WTC11 (cell line): ENCODE measurements around the gene CA5B. TPM values are rescaled to one million over a fixed set of nuclear protein-coding genes. Genes with fewer than 3 reads are reported as not detected.

Experiments used
- ATAC-seq: fragments of 200-7000 bp; cut with Tn5 transposase; 2 replicates; pipeline ENCODE4 v1.10.0; 2021; ENCODE audit warnings: mild to moderate bottlenecking, moderate library complexity
- CTCF ChIA-PET: fragments of 300-600 bp; sonication (Branson Sonifier 250); formaldehyde crosslinking; loops from one replicate; lab custom pipeline; 2021; ENCODE audit warnings: antibody characterized with exemption; lab: Charles Lee
- POLR2A ChIA-PET: fragments of 350-600 bp; sonication (Branson Sonifier 250); formaldehyde crosslinking; loops from one replicate; lab custom pipeline; 2021; ENCODE audit warnings: antibody characterized with exemption; lab: Charles Lee
- DNase-seq: peaks from one replicate; pipeline ENCODE4 v3.0.0; 2021; ENCODE audit warnings: low spot score
- H3K27ac Mint-ChIP-seq: 2 replicates; pipeline ENCODE4 v1.8.0; 2021; ENCODE audit warnings: mixed read lengths
- H3K27me3 Mint-ChIP-seq: 2 replicates; pipeline ENCODE4 v1.8.0; 2021; ENCODE audit warnings: low read depth, mild to moderate bottlenecking, moderate library complexity, mixed read lengths
- H3K36me3 Mint-ChIP-seq: 2 replicates; pipeline ENCODE4 v1.8.0; 2021; ENCODE audit warnings: mixed read lengths
- H3K4me1 Mint-ChIP-seq: 2 replicates; pipeline ENCODE4 v1.8.0; 2022; ENCODE audit warnings: mixed read lengths
- H3K4me3 Mint-ChIP-seq: 2 replicates; pipeline ENCODE4 v1.8.0; 2021; ENCODE audit warnings: mild to moderate bottlenecking, moderate library complexity, mixed read lengths
- H3K9me3 Mint-ChIP-seq: 2 replicates; pipeline ENCODE4 v1.8.0; 2021; ENCODE audit warnings: mixed read lengths
- ATF1 ChIP-seq: sonication (generic); formaldehyde crosslinking; IDR thresholded peaks from 2 replicates; pipeline ENCODE4 v1.8.1; 2023; ENCODE audit warnings: mild to moderate bottlenecking, moderate library complexity, missing genetic modification reagents
- ATF6 ChIP-seq: sonication (generic); formaldehyde crosslinking; IDR thresholded peaks from 2 replicates; pipeline ENCODE4 v1.8.1; 2023; ENCODE audit warnings: mild to moderate bottlenecking, missing genetic modification reagents
- ERG ChIP-seq: fragments of 250-450 bp; sonication (Bioruptor Pico); IDR thresholded peaks from 2 replicates; pipeline ENCODE4 v1.8.0; 2021; ENCODE audit warnings: mild to moderate bottlenecking
- ETV6 ChIP-seq: sonication (generic); formaldehyde crosslinking; IDR thresholded peaks from 2 replicates; pipeline ENCODE4 v1.8.1; 2022; ENCODE audit warnings: mild to moderate bottlenecking, missing genetic modification reagents
- FOXP1 ChIP-seq: sonication (generic); formaldehyde crosslinking; IDR thresholded peaks from 2 replicates; pipeline ENCODE4 v1.8.0; 2022; ENCODE audit warnings: missing genetic modification reagents, mild to moderate bottlenecking, moderate library complexity, borderline replicate concordance
- GRHL2 ChIP-seq: fragments of 250-450 bp; sonication (Bioruptor Pico); IDR thresholded peaks from 2 replicates; pipeline ENCODE4 v1.8.0; 2022; ENCODE audit warnings: mild to moderate bottlenecking, moderate library complexity; ENCODE audit not compliant: insufficient replicate concordance, severe bottlenecking
- JUN ChIP-seq: sonication (generic); formaldehyde crosslinking; IDR thresholded peaks from 2 replicates; pipeline ENCODE4 v1.8.0; 2023; ENCODE audit warnings: mild to moderate bottlenecking, missing genetic modification reagents
- MXD4 ChIP-seq: fragments of 250-450 bp; sonication (Bioruptor Pico); IDR thresholded peaks from 2 replicates; pipeline ENCODE4 v1.8.0; 2021; ENCODE audit warnings: mild to moderate bottlenecking, moderate library complexity, borderline replicate concordance
- MYBL2 ChIP-seq: sonication (generic); formaldehyde crosslinking; IDR thresholded peaks from 2 replicates; pipeline ENCODE4 v1.8.1; 2023; ENCODE audit warnings: mild to moderate bottlenecking, moderate library complexity, missing genetic modification reagents
- NFE2L1 ChIP-seq: sonication (generic); formaldehyde crosslinking; IDR thresholded peaks from 2 replicates; pipeline ENCODE4 v1.8.1; 2023; ENCODE audit warnings: missing genetic modification reagents
- NR1H2 ChIP-seq: sonication (generic); formaldehyde crosslinking; IDR thresholded peaks from 2 replicates; pipeline ENCODE4 v1.9.0; 2021; ENCODE audit warnings: mild to moderate bottlenecking, moderate library complexity, missing genetic modification reagents
- NR2C2 ChIP-seq: sonication (generic); formaldehyde crosslinking; IDR thresholded peaks from 2 replicates; pipeline ENCODE4 v1.8.0; 2022; ENCODE audit warnings: mild to moderate bottlenecking, missing genetic modification reagents
- OVOL2 ChIP-seq: fragments of 250-450 bp; sonication (Bioruptor Pico); IDR thresholded peaks from 2 replicates; pipeline ENCODE4 v1.9.0; 2021; ENCODE audit warnings: mild to moderate bottlenecking, borderline replicate concordance
- PRDM15 ChIP-seq: sonication (generic); formaldehyde crosslinking; IDR thresholded peaks from 2 replicates; pipeline ENCODE4 v1.8.0; 2022; ENCODE audit warnings: missing genetic modification reagents
- PREB ChIP-seq: sonication (generic); formaldehyde crosslinking; IDR thresholded peaks from 2 replicates; pipeline ENCODE4 v1.8.1; 2022; ENCODE audit warnings: mild to moderate bottlenecking, missing genetic modification reagents, moderate library complexity, borderline replicate concordance
- PRRX2 ChIP-seq: fragments of 250-450 bp; sonication (Bioruptor Pico); IDR thresholded peaks from 2 replicates; pipeline ENCODE4 v1.8.0; 2021; ENCODE audit warnings: mild to moderate bottlenecking
- RORB ChIP-seq: fragments of 250-450 bp; sonication (Bioruptor Pico); IDR thresholded peaks from 2 replicates; pipeline ENCODE4 v1.9.0; 2021; ENCODE audit warnings: mild to moderate bottlenecking
- TEAD4 ChIP-seq: sonication (generic); formaldehyde crosslinking; IDR thresholded peaks from 2 replicates; pipeline ENCODE4 v1.8.0; 2022; ENCODE audit warnings: mild to moderate bottlenecking, missing genetic modification reagents
- total RNA-seq: library from RNA; stranded (reverse); gene quantifications from 3 replicates; pipeline ENCODE4 v1.2.3, GENCODE V29; 2021
- TF ChIP-seq, protein P1 (sequence below): fragments of 250-450 bp; sonication (Bioruptor Pico); conservative IDR thresholded peaks from 2 replicates; pipeline ENCODE4 v1.9.0; 2021; ENCODE audit warnings: mild to moderate bottlenecking
- TF ChIP-seq, protein P2 (sequence below): sonication (generic); formaldehyde crosslinking; IDR thresholded peaks from 2 replicates; pipeline ENCODE4 v1.8.1; 2022; ENCODE audit warnings: low read depth, missing genetic modification reagents, borderline replicate concordance

The CA5B gene
- total RNA-seq, 1 experiment from 2014 or later, result 9.0 TPM

GRCh38 chrX:15785176-15785750 lies 47.2 kb downstream of the CA5B start (continued):
- TF ChIP-seq ATF1 (no peak), PRDM15 (CRISPR knock-in tag) (no peak), ATF6 (CRISPR knock-in tag) (no peak), MXD4 (no peak), GRHL2 (CRISPR knock-in tag) (no peak)

DNA sequence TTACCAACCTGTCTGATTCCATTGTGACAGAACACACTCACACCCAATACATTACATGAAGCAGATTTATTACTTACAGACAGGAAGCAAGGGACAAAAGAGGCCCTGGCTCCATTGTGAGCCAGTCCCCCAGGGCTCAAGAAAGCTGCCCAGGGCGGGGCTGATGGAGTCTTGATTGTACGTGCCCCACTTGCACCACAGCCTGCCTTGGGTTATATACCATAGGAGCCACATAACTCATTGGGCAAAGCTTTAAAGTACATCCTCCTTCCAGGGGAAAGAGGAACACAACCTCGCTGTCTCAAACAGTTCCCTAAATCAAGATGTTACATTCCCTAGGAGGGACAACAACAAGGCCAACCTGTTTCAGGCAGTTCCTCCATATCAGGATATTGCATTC lies 48.8 kb downstream of the CA5B start:
- Mint-ChIP-seq H3K36me3 (peaks cover 13% of the 10 kb centered on the region), H3K4me1 (peaks cover 4% of the 10 kb centered on the region; the same call in 1 of the 2 replicates), H3K4me3 (no peak overlapping the region), H3K9me3 (peaks cover 8% of the 10 kb centered on the region), H3K27ac (no peak overlapping the region), H3K27me3 (no peaks in the 10 kb centered on the region)
- CTCF ChIA-PET, result no interaction called here
- ATAC-seq, result no peak
- POLR2A ChIA-PET, result no interaction called here
- no peak for DNase-seq
- TF ChIP-seq PRRX2 (CRISPR knock-in tag) (no peak), JUN (no peak), NR1H2 (no peak), RORB (CRISPR knock-in tag) (no peak), ETV6 (CRISPR knock-in tag) (no peak), ERG (no peak), NFE2L1 (CRISPR knock-in tag) (no peak), TEAD4 (CRISPR knock-in tag) (no peak), PREB (CRISPR knock-in tag) (no peak), FOXP1 (CRISPR knock-in tag) (no peak), ATF1 (no peak), MYBL2 (CRISPR knock-in tag) (no peak), OVOL2 (CRISPR knock-in tag) (no peak), NR2C2 (CRISPR knock-in tag) (no peak)
- TF ChIP-seq, protein P1, sequence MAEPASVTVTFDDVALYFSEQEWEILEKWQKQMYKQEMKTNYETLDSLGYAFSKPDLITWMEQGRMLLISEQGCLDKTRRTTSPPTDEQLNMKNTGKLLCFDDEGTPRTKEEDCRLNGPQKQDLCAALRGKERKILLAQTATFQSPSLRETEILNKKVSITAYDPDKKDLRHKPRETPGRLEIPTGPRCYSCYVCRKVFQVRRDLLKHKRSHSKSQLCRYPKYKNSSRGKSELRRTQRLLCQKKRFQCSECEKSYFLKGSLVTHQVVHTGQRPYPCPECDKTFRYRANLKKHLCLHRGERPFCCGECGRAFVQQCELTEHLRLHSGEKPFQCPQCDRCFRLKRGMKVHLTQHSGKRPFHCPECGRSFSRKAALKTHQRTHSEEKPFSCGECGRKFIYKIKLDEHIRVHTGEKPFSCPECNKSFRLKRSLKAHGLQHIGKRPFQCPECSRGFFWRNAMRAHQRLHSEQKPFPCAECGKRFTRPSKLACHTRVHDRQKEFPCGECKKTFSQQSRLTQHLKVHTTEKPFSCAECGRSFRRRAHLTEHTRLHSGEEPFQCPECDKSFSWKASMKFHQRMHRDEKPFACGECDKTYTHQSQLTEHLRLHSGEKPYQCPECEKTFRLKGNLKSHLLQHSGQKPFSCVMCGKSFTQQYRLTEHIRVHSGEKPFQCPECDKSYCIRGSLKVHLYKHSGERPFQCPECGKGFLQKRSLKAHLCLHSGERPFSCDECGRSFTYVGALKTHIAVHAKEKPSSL (CRISPR knock-in tag), result no peak
- TF ChIP-seq, protein P2, sequence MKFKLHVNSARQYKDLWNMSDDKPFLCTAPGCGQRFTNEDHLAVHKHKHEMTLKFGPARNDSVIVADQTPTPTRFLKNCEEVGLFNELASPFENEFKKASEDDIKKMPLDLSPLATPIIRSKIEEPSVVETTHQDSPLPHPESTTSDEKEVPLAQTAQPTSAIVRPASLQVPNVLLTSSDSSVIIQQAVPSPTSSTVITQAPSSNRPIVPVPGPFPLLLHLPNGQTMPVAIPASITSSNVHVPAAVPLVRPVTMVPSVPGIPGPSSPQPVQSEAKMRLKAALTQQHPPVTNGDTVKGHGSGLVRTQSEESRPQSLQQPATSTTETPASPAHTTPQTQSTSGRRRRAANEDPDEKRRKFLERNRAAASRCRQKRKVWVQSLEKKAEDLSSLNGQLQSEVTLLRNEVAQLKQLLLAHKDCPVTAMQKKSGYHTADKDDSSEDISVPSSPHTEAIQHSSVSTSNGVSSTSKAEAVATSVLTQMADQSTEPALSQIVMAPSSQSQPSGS, result no peak
